Measurements from ENCODE around the gene TEDC2.

GRCh38 chr16:2475413-2476344 is 15.8 kb downstream of the TEDC2 start:
- TF ChIP-seq POLR2A (IDR thresholded peaks at IDR 0.05), result no peak
- TF ChIP-seq CTCF (IDR thresholded peaks at IDR 0.05), result no peak
